Stimulated activated CD4-positive, alpha-beta T cell treated with anti-CD3 and anti-CD28 coated beads, Interleukin-12 subunit alpha, Interleukin-12 subunit beta, amount 100 ng/mL, for 48 hours (primary cell): ENCODE results near the gene TMEM138.

ENCODE experiments used
- DNase-seq, 3 donors: peaks; one replicate each; pipeline ENCODE4 v3.0.0-alpha.2; 2020; ENCODE audit warnings: low read depth in 2 of 3, low spot score in 1 of 3

TMEM138 gene

DNA sequence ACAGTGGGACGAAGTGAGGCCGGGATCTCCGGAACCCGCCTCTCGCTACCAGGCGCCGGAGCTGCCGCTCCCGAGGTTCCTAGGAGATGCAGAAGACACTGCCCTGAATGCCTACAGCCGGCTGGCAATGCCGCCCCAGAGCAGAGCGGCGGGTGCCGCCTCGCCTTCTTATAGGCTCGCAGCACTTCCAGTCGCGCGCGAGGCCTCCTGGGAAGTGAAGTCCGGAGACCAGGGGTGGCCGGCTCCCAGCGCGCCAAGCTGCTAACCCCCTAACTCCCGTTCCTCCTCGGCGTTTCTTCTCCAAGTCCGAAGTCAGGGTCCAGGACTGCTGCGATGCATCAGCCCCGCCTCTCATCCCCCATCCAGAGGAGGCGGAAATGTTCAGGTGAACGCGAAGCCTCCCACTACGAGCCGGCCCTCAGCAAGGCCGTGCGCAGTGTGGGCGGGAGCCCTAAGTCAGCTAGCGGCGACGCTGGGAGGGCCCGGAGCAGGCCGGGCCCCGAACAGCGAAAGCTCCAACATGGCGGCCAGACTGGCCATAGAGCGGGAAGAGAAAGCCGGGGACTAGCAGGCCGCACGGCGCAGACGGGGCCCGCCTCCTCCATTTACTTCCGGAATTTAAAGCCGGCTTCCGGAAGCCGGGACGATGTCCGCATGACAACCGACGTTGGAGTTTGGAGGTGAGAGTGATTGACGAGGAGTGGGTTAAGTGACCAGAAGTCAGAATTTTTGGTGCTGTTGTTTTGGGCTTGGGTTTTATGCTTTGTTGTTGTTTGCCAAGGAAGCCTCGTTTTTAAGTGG, at the start of gene TMEM138, which contains the start of gene CYB561A3:
TMEM138 (plus strand) TSS at position 634 of the 801 bp plus-strand sequence. CDS start 2,017 bp downstream, outside the sequence.
CYB561A3 (minus strand) TSS at position 142 of the 801 bp plus-strand sequence. CDS start 5,169 bp downstream, outside the sequence.
- DNase-seq: peak; percentile 83 to 90 (median 90)

DNA sequence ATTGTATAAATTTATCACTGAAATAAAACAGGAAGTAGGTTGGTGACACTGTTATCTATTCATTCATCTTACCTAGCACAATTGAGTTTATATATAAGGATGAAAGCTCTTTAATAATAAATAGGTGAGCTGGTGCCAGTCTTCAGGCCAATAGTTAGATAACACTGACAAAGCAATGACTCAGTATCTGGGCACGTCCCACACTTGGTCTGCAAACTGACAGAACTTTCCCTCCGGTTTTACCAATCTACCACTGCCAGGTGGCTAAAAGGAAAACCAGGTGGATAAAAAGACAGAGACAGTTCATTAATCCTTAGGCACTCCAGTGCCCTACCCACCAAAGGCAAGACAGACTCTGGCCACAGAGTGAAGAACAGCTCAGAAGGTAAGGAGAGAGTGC, 46.9 kb upstream of the TMEM138 start:
- DNase-seq: no peak

GRCh38 chr11:61325649-61326414, 36.3 kb upstream of the TMEM138 start:
- no peak for DNase-seq

DNA sequence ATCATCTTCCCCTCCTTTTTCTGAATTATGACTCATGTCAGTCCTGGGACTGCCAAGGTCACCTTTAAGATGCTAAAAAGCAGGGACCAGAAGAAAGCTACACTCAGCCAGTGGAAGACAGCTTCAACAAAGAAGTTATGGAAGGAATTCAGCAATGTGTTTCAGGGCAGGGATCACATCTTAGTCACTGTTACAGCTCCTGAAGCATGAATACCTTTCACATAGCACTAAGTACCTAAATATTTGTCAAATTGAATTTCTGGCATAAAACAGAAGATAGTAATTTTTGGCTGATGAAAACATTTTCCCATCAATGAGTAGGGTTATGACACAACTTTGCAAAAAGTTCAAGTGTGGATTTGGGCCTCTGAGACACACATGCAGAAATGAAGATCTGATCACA, 34.5 kb upstream of the TMEM138 start:
- DNase-seq: no peak

DNA sequence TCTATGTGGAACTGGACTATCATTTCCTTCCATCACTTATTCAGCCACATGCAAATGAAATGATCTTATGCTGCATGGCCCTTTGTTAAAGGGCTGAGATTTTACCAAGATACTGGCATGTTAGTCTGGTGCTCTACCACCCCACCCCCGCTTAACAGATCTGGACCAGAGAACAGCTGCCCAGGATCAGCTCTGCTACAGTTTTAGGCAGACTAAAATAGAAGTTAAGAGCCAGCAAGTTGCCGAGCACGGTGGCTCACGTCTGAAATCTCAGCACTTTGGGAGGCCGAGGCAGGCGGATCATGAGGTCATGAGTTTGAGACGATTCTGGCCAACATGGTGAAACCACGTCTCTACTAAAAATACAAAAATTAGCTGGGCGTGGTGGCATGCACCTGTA, 33.8 kb upstream of the TMEM138 start:
- no peak for DNase-seq

GRCh38 chr11:61329871-61330270, 32.3 kb upstream of the TMEM138 start:
- DNase-seq: no peak

GRCh38 chr11:61331651-61332050, 30.5 kb upstream of the TMEM138 start:
- no peak for DNase-seq

GRCh38 chr11:61332281-61332796, 29.8 kb upstream of the TMEM138 start:
- DNase-seq: no peak

GRCh38 chr11:61332797-61333549, 29.2 kb upstream of the TMEM138 start, which contains the start of the genes DDB1 and TKFC:
DDB1 (minus strand) TSS chr11:61333105; CDS start chr11:61332968, 137 bp downstream.
TKFC (plus strand) TSS chr11:61333228; CDS start chr11:61334729, 1,501 bp downstream.
- DNase-seq: peak; percentile 96 to 97 (median 97)

GRCh38 chr11:61333550-61334433, 28.4 kb upstream of the TMEM138 start:
- DNase-seq: peak in 1 of 3 donors; percentile 34

GRCh38 chr11:61334434-61335354, 27.5 kb upstream of the TMEM138 start:
- DNase-seq: no peak

GRCh38 chr11:61335355-61335710, 26.8 kb upstream of the TMEM138 start:
- DNase-seq: no peak

GRCh38 chr11:61336171-61336935, 25.8 kb upstream of the TMEM138 start:
- peak; percentile 71 to 81 (median 76) for DNase-seq

DNA sequence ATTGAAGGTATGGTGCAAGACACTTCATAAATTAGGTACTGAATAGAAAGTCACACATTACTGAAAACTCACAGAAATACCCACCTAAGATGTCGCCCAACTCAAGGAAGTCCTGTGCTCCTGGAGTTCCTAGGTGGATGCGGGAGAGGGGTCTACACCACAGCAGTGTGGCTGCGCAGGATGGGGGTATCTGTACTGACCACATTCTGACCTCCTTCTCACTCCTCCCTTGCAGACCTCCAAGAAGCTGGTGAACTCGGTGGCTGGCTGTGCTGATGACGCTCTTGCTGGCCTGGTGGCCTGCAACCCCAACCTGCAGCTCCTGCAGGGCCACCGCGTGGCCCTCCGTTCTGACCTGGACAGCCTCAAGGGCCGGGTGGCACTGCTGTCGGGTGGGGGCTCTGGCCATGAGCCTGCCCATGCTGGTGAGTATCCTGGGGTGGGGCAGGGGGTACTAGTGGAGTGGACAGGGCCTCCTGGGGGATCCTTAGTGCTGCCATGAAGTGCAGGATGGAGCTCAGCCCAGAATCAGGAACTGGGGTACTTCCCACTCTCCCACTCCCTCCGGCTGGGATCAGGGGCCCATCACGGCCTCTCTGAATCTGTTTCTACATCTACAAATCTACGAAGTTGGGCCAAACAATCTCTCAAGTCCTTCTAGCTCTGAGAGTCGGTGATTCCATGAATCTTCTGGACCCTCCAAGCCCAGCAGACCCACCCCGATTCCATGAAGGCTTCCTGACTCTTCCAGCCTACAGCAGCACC, 24.3 kb upstream of the TMEM138 start:
- no peak for DNase-seq

- DNase-seq: no peak
Measured at GRCh38 chr11:61338783-61339489, 23.2 kb upstream of the TMEM138 start.

- no peak for DNase-seq
Measured at GRCh38 chr11:61339490-61339878, 22.7 kb upstream of the TMEM138 start.

DNA sequence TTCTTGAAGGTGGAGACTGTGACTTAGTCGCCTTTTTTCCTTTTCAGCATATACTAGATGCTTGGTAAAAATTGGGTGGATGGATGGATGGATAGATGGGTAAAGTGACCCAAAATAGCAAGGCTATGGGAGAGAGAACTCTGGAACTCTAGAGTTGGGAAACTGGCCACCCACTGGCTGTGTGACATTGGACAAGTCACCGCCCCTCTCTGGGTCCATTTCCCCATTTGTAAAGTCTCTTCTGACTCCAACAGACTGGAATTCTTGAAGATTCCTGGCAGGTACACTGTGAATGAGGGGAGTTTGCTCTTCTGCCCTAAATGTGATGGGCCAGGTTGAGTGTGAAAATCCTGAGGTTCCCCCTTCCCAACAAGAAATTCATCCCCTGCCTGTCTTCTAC, 21.2 kb upstream of the TMEM138 start:
- DNase-seq: no peak
